Adipocyte (in vitro differentiated cells): ENCODE data around the gene RHBDL3.

Experiments
- DNase-seq: peaks from one replicate; pipeline ENCODE4 v3.0.0-alpha.2; 2015; ENCODE audit warnings: low read depth
- H3K27me3 ChIP-seq: replicated peaks from 2 replicates; pipeline ENCODE4 v1.7.0; 2013; ENCODE audit warnings: mild to moderate bottlenecking, low read length, moderate library complexity; ENCODE audit not compliant: control insufficient read depth, insufficient read depth
- H3K36me3 ChIP-seq: 2 replicates; pipeline ENCODE4 v1.7.0; 2013; ENCODE audit warnings: low read length, mild to moderate bottlenecking, moderate library complexity; ENCODE audit not compliant: control insufficient read depth, insufficient read depth, severe bottlenecking
- H3K4me1 ChIP-seq: 2 replicates; pipeline ENCODE4 v1.7.0; 2013; ENCODE audit warnings: mild to moderate bottlenecking, low read length, moderate library complexity; ENCODE audit not compliant: control insufficient read depth, insufficient read depth
- H3K4me3 ChIP-seq: 2 replicates; pipeline ENCODE4 v1.7.0; 2013; ENCODE audit warnings: mild to moderate bottlenecking, low read length, moderate library complexity
- H3K9ac ChIP-seq: 2 replicates; pipeline ENCODE4 v1.7.0; 2013; ENCODE audit warnings: mild to moderate bottlenecking, low read length, moderate library complexity
- H3K9me3 ChIP-seq: 2 replicates; pipeline ENCODE4 v1.7.0; 2013; ENCODE audit warnings: mild to moderate bottlenecking, low read length, moderate library complexity; ENCODE audit not compliant: control insufficient read depth

The RHBDL3 gene

GRCh38 chr17:32331243-32332040 is 65.8 kb downstream of the RHBDL3 start:
- H3K4me3 ChIP-seq: no peak overlapping the region
- H3K27me3 ChIP-seq: no peaks in the 10 kb centered on the region
- DNase-seq: no peak
- H3K9ac ChIP-seq: no peak overlapping the region
- no peaks in the 10 kb centered on the region for H3K9me3 ChIP-seq
- H3K4me1 ChIP-seq: peaks cover 8% of the 10 kb centered on the region
- H3K36me3 ChIP-seq: peaks cover 11% of the 10 kb centered on the region

DNA sequence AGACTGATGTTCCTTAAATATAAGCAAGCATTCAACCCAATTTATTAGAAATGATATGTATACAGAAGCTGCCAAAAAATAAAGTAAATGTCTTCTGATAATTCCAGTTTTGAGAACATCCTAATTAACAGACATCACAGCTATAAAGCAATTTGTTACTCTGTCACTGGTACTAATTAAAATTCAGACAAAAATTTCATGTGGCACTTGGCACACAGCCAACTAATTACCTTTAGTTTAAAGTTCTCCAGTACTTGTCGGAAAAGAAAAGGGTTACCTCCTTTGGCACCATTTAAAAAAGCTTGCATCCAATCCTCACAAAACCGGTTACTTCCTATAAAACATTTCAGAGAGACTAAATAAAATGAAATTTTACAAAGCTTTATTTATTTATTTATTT is 67.6 kb downstream of the RHBDL3 start:
- no peaks in the 10 kb centered on the region for H3K27me3 ChIP-seq
- H3K4me1 ChIP-seq: peaks cover 8% of the 10 kb centered on the region
- DNase-seq: no peak
- no peak overlapping the region for H3K9ac ChIP-seq
- no peaks in the 10 kb centered on the region for H3K9me3 ChIP-seq
- H3K4me3 ChIP-seq: no peak overlapping the region
- H3K36me3 ChIP-seq: peaks cover 11% of the 10 kb centered on the region

GRCh38 chr17:32335046-32335445 is 69.4 kb downstream of the RHBDL3 start:
- peaks cover 11% of the 10 kb centered on the region for H3K36me3 ChIP-seq
- peaks cover 8% of the 10 kb centered on the region for H3K4me1 ChIP-seq
- DNase-seq: no peak
- no peaks in the 10 kb centered on the region for H3K27me3 ChIP-seq
- no peak overlapping the region for H3K4me3 ChIP-seq
- H3K9ac ChIP-seq: no peak overlapping the region
- H3K9me3 ChIP-seq: no peaks in the 10 kb centered on the region

- Histone ChIP-seq H3K4me3 (no peak overlapping the region), H3K9me3 (no peaks in the 10 kb centered on the region), H3K9ac (no peak overlapping the region), H3K36me3 (peaks cover 11% of the 10 kb centered on the region), H3K4me1 (peaks cover 8% of the 10 kb centered on the region), H3K27me3 (no peaks in the 10 kb centered on the region)
- DNase-seq: no peak
Observed at GRCh38 chr17:32335687-32336086, 70.1 kb downstream of the RHBDL3 start.

DNA sequence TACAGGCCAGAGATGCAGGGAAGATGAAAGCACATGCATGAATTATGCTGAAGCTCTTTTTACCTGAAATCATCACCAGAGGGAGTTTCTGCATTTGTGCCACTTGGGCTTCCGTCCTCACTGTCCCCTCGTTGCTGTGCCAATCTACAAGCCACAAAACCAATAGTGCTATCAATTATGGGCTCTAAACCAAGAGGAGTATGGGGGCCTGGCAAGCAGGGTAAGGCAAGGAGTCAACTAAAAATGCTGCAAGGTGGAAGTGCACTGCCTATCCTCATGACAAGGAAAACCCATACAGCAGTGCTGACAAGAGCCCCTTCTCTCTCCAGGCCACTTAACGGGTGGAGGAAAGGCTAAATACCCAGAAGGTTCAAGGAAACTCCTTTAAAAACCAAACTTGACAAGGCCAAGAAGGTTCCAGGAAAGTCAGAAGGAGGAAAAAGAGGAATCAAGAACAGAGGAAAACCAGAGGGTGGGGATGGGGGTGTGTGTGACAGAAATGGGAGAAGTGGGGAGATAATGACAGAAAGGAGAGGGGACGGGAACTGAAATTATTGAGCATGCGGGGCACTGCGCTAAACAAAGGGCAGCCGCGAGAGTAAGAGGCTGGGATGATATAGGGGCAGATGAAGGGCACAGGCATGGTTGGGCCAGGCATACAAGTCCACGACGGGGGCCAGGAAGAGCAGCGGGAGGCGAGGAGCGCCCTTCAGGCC is 75.7 kb downstream of the RHBDL3 start:
- Histone ChIP-seq H3K36me3 (no peaks in the 10 kb centered on the region), H3K27me3 (no peaks in the 10 kb centered on the region), H3K9ac (peak overlapping the region; percentile 82), H3K9me3 (no peaks in the 10 kb centered on the region), H3K4me3 (peak overlapping the region; percentile 81), H3K4me1 (peaks cover 9% of the 10 kb centered on the region)
- DNase-seq: peak; percentile 35

GRCh38 chr17:32341857-32342602 is 76.4 kb downstream of the RHBDL3 start, which contains the start of gene C17orf75:
Gene C17orf75, minus strand, starts transcription at chr17:32342173. Its CDS starts 34 bp downstream, at chr17:32342139.
- H3K9ac ChIP-seq: peak within 1 kb of the TSS; percentile 82
- peaks cover 9% of the 10 kb centered on the region for H3K4me1 ChIP-seq
- H3K9me3 ChIP-seq: no peaks in the 10 kb centered on the region
- peak within 1 kb of the TSS; percentile 81 for H3K4me3 ChIP-seq
- peak; percentile 73 for DNase-seq
- no peaks in the 10 kb centered on the region for H3K27me3 ChIP-seq
- H3K36me3 ChIP-seq: no peaks in the 10 kb centered on the region

DNA sequence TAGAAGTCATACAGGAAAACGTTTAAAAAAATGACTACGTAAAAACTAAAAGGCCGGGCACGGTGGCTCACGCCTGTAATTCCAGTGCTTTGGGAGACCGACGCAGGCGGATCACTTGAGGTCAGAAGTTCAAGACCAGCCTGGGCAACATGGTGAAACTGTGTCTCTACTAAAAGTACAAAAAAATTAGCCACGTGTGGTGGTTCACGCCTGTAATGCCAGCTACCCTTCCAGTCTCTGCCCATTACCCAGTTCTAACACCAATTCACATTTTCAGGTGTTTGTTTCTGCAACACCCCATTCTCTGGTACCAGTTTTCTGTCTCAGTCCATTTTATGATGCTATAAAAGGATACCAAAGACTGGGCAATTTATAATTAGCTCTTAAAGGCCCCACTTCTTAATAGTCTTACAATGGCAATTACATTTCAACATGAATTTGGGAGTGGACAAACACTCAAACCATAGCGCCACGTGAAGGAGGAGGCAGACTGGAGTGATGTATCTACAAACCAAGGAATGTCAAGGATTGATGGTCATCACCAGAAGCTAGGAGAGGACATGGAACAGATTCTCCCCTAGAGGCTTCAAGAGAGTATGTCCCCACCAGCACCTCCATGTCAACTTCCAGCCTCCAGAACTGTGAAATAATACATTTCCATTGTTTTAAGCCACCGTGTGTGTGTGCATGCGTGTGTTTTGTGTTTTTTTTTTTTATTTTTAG is 77.1 kb downstream of the RHBDL3 start:
- H3K4me3 ChIP-seq: peak overlapping the region; percentile 81

DNA sequence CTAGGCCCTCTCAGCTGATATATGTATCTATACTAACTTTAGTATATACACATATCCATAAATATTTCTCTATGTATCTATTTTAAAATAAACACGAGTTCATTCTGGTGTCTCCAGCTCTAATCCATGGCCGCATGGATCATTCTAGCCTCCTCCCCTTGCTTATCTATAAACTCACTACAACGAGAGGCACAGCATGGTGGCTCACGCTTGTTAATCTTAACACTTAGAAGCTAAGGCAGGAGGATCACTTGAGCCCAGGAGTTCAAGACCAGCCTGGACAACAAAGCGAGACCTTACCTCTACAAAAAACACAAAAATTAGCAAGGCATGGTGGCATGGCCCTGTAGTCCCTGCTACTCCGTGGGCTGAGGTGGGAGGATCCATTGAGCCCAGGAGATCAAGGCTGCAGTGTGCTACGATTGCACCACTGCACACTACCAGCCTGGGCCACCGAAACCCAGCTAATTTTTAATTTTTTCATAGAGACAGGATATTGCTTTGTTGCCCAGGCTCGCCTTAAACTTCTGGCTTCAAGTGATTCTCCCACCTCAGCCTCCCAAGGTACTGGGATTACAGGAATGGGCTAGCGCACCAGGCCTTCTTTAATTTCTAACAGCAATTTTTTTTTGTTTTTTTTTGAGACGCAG is 80.4 kb downstream of the RHBDL3 start:
- no peak for DNase-seq
- Histone ChIP-seq H3K9me3 (no peaks in the 10 kb centered on the region), H3K4me1 (peaks cover 14% of the 10 kb centered on the region), H3K27me3 (no peaks in the 10 kb centered on the region), H3K36me3 (no peaks in the 10 kb centered on the region), H3K4me3 (no peak overlapping the region), H3K9ac (no peak overlapping the region)

More for the DNA sequence above, 77.1 kb downstream of the RHBDL3 start:
- Histone ChIP-seq H3K9ac (peak overlapping the region; percentile 82), H3K4me1 (peaks cover 9% of the 10 kb centered on the region), H3K27me3 (no peaks in the 10 kb centered on the region), H3K36me3 (no peaks in the 10 kb centered on the region), H3K9me3 (no peaks in the 10 kb centered on the region)
- DNase-seq: no peak

DNA sequence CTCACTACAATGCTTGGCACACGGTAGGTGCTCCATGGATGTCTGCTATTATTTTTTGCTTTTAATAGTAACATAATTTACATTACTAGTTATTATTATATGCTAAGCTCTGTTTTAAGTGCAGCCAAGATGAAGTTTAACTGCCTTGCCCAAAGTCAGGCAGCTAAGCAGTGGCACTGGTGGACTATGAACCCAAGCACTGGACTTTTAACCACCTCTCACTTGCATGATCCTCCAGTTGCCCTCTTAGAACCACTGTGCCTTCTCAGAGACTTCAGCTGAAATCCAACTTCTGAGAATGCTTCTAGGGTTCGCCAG is 82.8 kb downstream of the RHBDL3 start:
- H3K4me3 ChIP-seq: no peak overlapping the region
- H3K9ac ChIP-seq: no peak overlapping the region
- H3K36me3 ChIP-seq: peaks cover 8% of the 10 kb centered on the region
- no peaks in the 10 kb centered on the region for H3K9me3 ChIP-seq
- no peaks in the 10 kb centered on the region for H3K27me3 ChIP-seq
- peaks cover 18% of the 10 kb centered on the region for H3K4me1 ChIP-seq
- DNase-seq: no peak

GRCh38 chr17:32349503-32349853 is 83.8 kb downstream of the RHBDL3 start:
- no peaks in the 10 kb centered on the region for H3K27me3 ChIP-seq
- H3K9me3 ChIP-seq: no peaks in the 10 kb centered on the region
- peaks cover 16% of the 10 kb centered on the region for H3K36me3 ChIP-seq
- H3K9ac ChIP-seq: peak overlapping the region; percentile 100
- H3K4me3 ChIP-seq: peak overlapping the region; percentile 97
- peak; percentile 28 for DNase-seq
- peaks cover 27% of the 10 kb centered on the region for H3K4me1 ChIP-seq
